ENCODE results near the gene AK6. TPM values are rescaled to one million over a fixed set of nuclear protein-coding genes. Genes with fewer than 3 reads are reported as not detected.

Gene AK6
- total RNA-seq, 1 experiment from 2014 or later, result 40.8 TPM

DNA sequence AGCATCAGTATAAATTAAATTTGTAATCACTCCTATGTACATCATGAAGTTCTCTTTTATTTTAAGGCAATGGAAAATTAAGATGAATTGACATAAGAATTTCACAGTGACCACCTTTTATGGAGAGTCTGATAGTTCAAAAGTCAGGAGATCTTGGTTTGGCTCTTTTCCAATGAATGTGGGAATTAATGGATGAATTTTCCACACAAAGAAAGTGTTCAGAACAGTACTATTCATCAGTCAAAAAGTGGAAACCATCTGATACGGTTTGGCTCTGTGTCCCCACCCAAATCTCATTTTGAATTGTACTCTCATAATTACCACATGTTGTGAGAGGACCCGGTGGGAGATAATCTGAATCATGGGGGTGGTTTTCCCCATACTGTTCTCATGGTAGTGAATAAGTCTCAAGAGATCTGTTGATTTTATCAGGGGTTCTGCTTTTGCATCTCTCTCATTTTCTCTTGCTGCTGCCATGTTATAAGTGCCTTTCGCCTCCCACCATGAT lies 61.2 kb downstream of the AK6 start:
- Histone ChIP-seq H3K4ac (ENCODE audit: low read depth, low read length) (no peak overlapping the region), H4K20me1 (ENCODE audit: control insufficient read depth, insufficient read depth, insufficient read length) (no peaks in the 10 kb centered on the region), H3K79me2 (ENCODE audit: insufficient read depth, low read length) (no peaks in the 10 kb centered on the region), H2AK5ac (ENCODE audit: insufficient read length, low read length) (no peak overlapping the region), H4K91ac (ENCODE audit: insufficient read length, low read depth, low read length) (no peak overlapping the region), H3T11ph (ENCODE audit: low read length) (no peak overlapping the region), H3K9ac (ENCODE audit: extremely low read depth, insufficient read length, low read length) (no peak overlapping the region), H2BK15ac (ENCODE audit: low read depth, low read length) (no peak overlapping the region), H2BK20ac (ENCODE audit: low read depth, low read length, poor library complexity, severe bottlenecking) (no peak overlapping the region), H4K8ac (replicated peaks; ENCODE audit: insufficient read length, low read depth, low read length) (no peak overlapping the region), H2BK5ac (ENCODE audit: insufficient read length, low read length) (no peak overlapping the region), H3K27ac (ENCODE audit: insufficient read length, low read depth, low read length) (no peak overlapping the region), H3K18ac (ENCODE audit: insufficient read length, low read depth, low read length) (no peak overlapping the region), H3K4me1 (ENCODE audit: insufficient read depth, low read length) (no peaks in the 10 kb centered on the region), H3K9me3 (ENCODE audit: control insufficient read depth, low read depth, low read length) (no peaks in the 10 kb centered on the region), H3K56ac (ENCODE audit: insufficient read length, low read depth, low read length) (no peak overlapping the region), H3K23me2 (ENCODE audit: insufficient read length, low read depth, low read length, poor library complexity, severe bottlenecking) (no peaks in the 10 kb centered on the region), H3K14ac (ENCODE audit: insufficient read depth, low read length) (no peak overlapping the region), H4K5ac (ENCODE audit: insufficient read length, low read depth, low read length) (no peak overlapping the region), H2BK120ac (ENCODE audit: low read depth, low read length, poor library complexity, severe bottlenecking) (no peak overlapping the region), H3K4me2 (ENCODE audit: insufficient read depth, insufficient read length, low read length) (no peak overlapping the region), H3K27me3 (ENCODE audit: insufficient read depth, low read length) (no peaks in the 10 kb centered on the region), H3K79me1 (ENCODE audit: insufficient read depth, low read depth, low read length, poor library complexity, severe bottlenecking) (no peaks in the 10 kb centered on the region), H3K23ac (ENCODE audit: insufficient read length, low read depth, low read length) (no peak overlapping the region), H2AFZ (ENCODE audit: low read length) (no peak overlapping the region), H2BK12ac (ENCODE audit: insufficient read length, low read depth, low read length) (no peak overlapping the region)
- WGBS (ENCODE audit: extremely low coverage, insufficient read length, low lambda C conversion rate), result no CpG with 5 or more reads among the region's 3 CpGs
- peaks cover 9 to 23% (median 12%) of the 10 kb centered on the region in 3 experiments for H3K36me3 Mint-ChIP-seq (ENCODE audit: insufficient read depth in 1 of 3, low read depth in 3 of 3)
- no peaks in the 10 kb centered on the region for H3K27me3 Mint-ChIP-seq (ENCODE audit: low read depth)
- TF ChIP-seq, protein P1, sequence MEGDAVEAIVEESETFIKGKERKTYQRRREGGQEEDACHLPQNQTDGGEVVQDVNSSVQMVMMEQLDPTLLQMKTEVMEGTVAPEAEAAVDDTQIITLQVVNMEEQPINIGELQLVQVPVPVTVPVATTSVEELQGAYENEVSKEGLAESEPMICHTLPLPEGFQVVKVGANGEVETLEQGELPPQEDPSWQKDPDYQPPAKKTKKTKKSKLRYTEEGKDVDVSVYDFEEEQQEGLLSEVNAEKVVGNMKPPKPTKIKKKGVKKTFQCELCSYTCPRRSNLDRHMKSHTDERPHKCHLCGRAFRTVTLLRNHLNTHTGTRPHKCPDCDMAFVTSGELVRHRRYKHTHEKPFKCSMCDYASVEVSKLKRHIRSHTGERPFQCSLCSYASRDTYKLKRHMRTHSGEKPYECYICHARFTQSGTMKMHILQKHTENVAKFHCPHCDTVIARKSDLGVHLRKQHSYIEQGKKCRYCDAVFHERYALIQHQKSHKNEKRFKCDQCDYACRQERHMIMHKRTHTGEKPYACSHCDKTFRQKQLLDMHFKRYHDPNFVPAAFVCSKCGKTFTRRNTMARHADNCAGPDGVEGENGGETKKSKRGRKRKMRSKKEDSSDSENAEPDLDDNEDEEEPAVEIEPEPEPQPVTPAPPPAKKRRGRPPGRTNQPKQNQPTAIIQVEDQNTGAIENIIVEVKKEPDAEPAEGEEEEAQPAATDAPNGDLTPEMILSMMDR (conservative IDR thresholded peaks at IDR 0.05), result no peak
- no peak for DNase-seq
- peaks cover 19% of the 10 kb centered on the region in 2 experiments for H3K9me3 Mint-ChIP-seq
- no peak overlapping the region for H3K4me3 Mint-ChIP-seq
- no peak overlapping the region for H3K27ac Mint-ChIP-seq
- H3K4me1 Mint-ChIP-seq, result peaks cover 0 to 7% of the 10 kb centered on the region in 2 experiments; a peak in 1 of 4 replicates
